Measurements from ENCODE around the gene NFIA. TPM values are rescaled to one million over a fixed set of nuclear protein-coding genes. Genes with fewer than 3 reads are reported as not detected.

The NFIA gene
- total RNA-seq, 1 experiment from 2014 or later: 0.35 TPM

DNA sequence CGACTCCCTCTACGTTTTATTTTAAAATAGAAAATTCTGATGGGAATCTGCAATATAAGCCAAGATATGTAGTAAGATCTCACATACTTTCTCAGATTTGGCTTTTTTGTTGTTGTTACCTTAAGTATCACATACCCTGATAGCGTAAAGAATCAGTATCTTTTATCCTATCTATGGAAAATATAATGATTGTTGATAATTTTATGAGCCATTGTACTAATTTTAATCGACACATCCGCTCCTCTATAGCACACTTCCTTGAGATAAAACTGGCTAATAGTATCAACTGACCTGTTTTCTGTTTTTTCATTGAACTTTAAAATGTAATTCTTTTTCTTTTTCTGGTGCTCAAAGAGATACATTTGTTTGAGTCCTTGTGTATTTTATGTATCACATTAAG lies 118.7 kb downstream of the NFIA start:
- Mint-ChIP-seq H3K4me3 (no peak overlapping the region), H3K9me3 (no peaks in the 10 kb centered on the region), H3K36me3 (ENCODE audit: insufficient read depth in 1 of 3, low read depth in 3 of 3) (no peaks in the 10 kb centered on the region), H3K4me1 (peaks cover 6 to 9% of the 10 kb centered on the region in 2 experiments), H3K27me3 (ENCODE audit: low read depth) (no peaks in the 10 kb centered on the region), H3K27ac (no peak overlapping the region)
- WGBS (ENCODE audit: extremely low coverage, insufficient read length, low lambda C conversion rate): no CpG with 5 or more reads among the region's 5 CpGs
- Histone ChIP-seq H2BK20ac (ENCODE audit: low read depth, low read length, poor library complexity, severe bottlenecking) (no peak overlapping the region), H3K27ac (ENCODE audit: insufficient read length, low read depth, low read length) (no peak overlapping the region), H3K4ac (ENCODE audit: low read depth, low read length) (no peak overlapping the region), H3K27me3 (ENCODE audit: insufficient read depth, low read length) (no peaks in the 10 kb centered on the region), H3K9me3 (ENCODE audit: control insufficient read depth, low read depth, low read length) (no peaks in the 10 kb centered on the region), H3K4me1 (ENCODE audit: insufficient read depth, low read length) (no peaks in the 10 kb centered on the region), H3K79me1 (ENCODE audit: insufficient read depth, low read depth, low read length, poor library complexity, severe bottlenecking) (no peaks in the 10 kb centered on the region), H3K23me2 (ENCODE audit: insufficient read length, low read depth, low read length, poor library complexity, severe bottlenecking) (no peaks in the 10 kb centered on the region), H3K23ac (ENCODE audit: insufficient read length, low read depth, low read length) (no peak overlapping the region), H2BK12ac (ENCODE audit: insufficient read length, low read depth, low read length) (no peak overlapping the region), H4K91ac (ENCODE audit: insufficient read length, low read depth, low read length) (no peak overlapping the region), H3K56ac (ENCODE audit: insufficient read length, low read depth, low read length) (no peak overlapping the region), H3K79me2 (ENCODE audit: insufficient read depth, low read length) (no peaks in the 10 kb centered on the region), H2BK120ac (ENCODE audit: low read depth, low read length, poor library complexity, severe bottlenecking) (no peak overlapping the region), H3T11ph (ENCODE audit: low read length) (no peak overlapping the region), H2AFZ (ENCODE audit: low read length) (no peak overlapping the region), H4K8ac (replicated peaks; ENCODE audit: insufficient read length, low read depth, low read length) (no peak overlapping the region), H2BK15ac (ENCODE audit: low read depth, low read length) (no peak overlapping the region), H2AK5ac (ENCODE audit: insufficient read length, low read length) (no peak overlapping the region), H3K4me2 (ENCODE audit: insufficient read depth, insufficient read length, low read length) (no peak overlapping the region), H3K18ac (ENCODE audit: insufficient read length, low read depth, low read length) (no peak overlapping the region), H2BK5ac (ENCODE audit: insufficient read length, low read length) (no peak overlapping the region), H3K9ac (ENCODE audit: extremely low read depth, insufficient read length, low read length) (no peak overlapping the region), H4K5ac (ENCODE audit: insufficient read length, low read depth, low read length) (no peak overlapping the region), H4K20me1 (ENCODE audit: control insufficient read depth, insufficient read depth, insufficient read length) (no peaks in the 10 kb centered on the region), H3K14ac (ENCODE audit: insufficient read depth, low read length) (no peak overlapping the region)
- no peak for DNase-seq
- no peak for TF ChIP-seq CTCF (conservative IDR thresholded peaks at IDR 0.05)

All from H9 (cell line).